GM19035 (cell line): Measurements from ENCODE around the gene TMEM258.

ENCODE experiments used
- ATAC-seq: cut with Tn5 transposase; IDR thresholded peaks from one replicate; pipeline ENCODE4 v1.9.1; 2021; ENCODE audit not compliant: unreplicated experiment

The TMEM258 gene

DNA sequence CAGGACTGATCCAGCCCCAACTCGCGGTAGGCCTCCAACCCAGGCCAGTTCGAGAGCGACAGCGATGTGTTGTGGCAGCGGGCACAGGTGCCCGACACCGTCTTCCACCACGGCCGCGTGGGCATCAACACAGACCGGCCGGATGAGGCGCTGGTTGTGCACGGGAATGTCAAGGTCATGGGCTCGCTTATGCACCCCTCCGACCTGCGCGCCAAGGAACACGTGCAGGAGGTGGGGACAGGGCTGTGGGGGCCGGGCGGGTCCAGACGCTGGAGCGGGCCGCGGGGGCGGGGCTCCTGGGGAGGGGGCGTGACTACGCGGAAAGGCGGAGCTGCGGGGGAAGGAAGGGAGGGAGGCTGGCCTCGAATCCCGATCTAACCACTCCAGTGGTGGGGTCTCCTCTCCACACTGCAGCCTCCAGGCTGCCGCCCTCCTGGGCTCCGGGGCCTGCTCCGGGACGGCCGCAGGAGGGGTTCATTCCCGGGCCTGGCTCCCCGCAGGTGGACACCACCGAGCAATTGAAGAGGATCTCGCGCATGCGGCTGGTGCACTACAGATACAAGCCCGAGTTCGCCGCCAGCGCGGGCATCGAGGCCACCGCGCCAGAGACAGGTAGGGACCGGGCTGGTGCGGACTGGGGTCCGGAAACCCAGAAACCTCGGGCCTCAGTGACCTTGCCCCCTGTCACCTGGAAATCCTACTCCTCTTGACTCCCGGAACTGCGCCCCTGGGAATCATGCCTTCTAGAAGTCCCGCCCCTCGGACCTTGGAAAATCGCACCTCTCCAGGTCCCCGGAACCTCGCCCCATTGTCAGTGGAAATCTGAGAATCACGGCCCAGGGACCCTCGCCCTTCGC lies 14.9 kb downstream of the TMEM258 start:
- ATAC-seq, result no peak

GRCh38 chr11:61776561-61777075 lies 15.8 kb downstream of the TMEM258 start:
- ATAC-seq, result no peak

DNA sequence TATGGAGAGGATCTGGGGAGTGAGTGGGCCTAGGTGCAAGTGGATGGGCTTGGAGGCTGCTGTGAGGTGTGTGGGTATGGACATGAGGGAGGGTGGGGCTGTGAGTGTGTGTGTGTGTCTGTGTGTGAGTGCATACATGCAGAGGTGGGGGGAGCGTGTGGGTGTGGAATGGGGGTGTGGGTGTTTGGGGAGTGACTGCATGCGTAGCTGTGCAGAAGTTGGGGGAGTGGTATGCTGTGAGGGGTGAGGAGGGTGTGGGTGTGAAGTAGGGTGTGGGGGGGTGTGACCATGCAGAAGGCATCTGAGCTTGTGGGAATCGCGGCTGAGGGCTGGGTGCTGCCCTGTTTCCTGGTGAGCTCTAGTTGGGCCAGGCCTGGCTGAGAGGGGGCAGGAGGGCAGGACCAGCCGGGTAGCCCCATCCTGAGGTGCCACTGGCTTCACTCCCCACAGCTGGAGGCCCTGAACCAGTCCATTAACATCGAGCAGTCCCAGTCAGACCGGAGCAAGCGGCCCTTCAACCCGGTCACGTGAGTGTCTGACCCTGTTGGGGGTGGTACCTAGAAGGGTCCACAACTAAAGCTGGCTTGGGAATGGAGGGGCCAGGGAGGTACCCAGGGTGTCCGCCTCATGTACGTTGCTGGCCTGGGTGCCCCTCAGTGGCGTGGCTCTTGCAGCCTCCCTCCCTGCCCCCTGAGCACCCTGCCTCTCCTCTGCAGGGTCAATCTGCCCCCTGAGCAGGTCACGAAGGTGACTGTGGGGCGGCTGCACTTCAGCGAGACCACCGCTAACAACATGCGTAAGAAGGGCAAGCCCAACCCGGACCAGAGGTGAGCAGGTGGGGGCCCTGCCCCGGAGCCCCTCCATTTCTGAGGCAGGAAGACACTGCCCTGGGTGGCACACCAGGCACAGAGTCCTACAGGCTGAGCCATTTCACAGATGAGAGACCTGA lies 16.5 kb downstream of the TMEM258 start:
- ATAC-seq, result no peak

DNA sequence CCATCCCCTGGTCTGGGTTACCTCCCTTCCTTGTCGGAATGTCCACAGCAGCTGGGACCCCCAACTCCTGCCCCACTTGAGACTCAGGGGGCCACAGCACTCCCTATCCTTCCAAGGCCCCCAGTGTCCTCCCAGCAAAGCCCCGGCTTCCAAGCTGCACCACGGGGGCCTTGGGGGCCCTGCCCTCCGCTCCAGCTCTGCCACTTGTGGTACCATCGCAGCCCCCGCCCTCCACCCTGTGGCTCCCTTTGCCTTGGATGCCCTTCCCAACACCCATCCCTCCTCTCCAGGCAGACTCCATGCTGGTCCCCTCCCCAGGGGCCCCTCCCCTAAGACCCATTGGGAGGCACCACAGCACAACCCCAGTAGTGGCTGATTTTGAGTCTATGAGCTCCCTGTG lies 17.3 kb downstream of the TMEM258 start:
- no peak for ATAC-seq

DNA sequence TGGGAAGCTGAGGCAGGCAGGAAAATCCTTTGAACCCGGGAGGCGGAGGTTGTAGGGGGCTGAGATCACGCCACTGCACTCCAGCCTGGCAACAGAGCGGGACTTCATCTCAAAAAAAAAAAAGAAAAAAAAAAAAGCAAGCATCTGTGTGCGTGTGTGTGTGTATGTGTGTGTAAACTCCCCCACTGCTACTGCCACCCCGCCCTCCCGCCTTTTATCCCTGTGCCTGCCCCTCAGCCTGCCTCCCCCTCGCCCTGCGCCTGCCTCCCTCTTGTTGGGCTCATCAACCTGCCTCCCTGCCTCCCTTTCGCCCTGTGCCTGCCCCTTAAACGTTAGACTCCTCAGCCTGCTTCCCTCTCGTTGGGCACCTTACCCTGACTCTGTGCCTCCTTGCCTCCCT lies 18.0 kb downstream of the TMEM258 start:
- no peak for ATAC-seq

- ATAC-seq, result no peak
Measured at GRCh38 chr11:61773809-61774208, 18.6 kb downstream of the TMEM258 start.

DNA sequence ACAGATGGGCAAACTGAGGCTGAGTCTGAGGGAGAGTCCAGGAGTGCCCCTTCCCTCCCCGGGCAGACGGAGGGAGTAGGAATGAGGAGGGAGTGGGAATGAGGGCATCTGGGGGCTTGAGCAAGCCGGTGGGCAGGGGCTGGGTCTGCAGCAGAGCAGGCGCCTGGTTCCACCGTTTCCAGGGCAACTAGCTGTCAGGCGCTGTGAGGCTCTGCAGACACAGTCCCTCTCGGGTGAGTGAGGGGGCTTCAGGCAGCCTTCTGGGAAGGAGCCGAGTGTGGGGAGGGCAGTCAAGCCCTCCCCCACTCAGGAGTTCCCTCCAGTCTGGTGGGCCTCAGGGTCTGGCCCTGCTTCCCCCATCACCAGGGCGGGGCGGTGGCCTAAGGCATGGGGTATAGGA lies 19.0 kb downstream of the TMEM258 start:
- ATAC-seq, result no peak

DNA sequence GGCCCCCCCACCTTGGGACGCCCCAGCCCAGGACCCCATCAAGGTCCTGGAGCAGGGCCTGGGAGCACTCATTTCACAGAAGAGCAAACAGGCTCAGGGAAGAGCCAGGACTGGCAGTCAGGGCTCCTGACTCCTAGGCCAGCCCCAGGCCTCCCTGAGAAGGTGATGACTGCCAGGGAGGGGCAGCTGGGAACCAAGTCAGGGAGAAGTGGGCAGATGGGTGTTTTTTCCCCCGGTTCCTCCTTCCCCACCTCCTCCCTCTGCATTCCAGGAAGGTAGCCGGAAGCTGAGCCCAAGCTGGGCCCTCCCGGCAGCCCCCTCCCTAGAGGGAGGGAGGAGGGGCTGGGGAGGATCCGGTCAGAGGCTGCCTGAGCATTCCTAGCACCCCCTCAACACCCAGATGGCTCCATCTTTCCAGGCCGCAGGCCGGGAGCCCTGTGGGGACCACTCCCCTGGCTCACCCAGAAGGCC lies 20.4 kb downstream of the TMEM258 start:
- no peak for ATAC-seq

DNA sequence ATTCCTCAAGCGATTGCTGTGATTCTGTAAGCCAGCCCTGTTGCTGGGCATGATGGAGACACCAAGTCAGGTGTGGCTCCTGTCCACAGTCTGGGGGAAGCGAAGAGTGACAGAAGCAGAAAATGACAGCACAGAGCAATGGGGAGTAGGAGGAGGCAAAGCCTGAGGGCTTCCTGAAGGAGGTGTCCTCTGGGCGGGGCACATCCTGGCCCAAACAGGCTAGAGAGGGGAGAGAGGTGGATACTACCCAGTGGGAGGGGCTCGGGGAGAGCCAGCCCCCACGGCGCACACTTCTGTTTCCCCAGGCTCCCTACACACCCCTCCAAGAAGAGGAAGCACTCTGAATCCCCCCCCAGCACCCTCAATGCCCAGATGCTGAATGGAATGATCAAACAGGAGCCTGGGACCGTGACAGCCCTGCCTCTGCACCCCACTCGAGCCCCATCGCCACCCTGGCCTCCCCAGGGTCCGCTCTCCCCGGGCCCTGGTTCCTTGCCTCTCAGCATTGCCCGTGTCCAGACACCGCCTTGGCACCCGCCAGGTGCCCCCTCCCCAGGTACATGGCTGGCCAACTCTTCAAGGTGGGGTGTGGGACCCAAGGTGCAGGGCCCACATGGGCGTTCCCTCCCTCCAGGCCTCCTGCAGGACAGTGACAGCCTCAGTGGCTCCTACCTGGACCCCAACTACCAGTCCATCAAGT lies 21.1 kb downstream of the TMEM258 start:
- ATAC-seq, result no peak

- no peak for ATAC-seq
Measured at GRCh38 chr11:61769946-61770683, 22.3 kb downstream of the TMEM258 start.

DNA sequence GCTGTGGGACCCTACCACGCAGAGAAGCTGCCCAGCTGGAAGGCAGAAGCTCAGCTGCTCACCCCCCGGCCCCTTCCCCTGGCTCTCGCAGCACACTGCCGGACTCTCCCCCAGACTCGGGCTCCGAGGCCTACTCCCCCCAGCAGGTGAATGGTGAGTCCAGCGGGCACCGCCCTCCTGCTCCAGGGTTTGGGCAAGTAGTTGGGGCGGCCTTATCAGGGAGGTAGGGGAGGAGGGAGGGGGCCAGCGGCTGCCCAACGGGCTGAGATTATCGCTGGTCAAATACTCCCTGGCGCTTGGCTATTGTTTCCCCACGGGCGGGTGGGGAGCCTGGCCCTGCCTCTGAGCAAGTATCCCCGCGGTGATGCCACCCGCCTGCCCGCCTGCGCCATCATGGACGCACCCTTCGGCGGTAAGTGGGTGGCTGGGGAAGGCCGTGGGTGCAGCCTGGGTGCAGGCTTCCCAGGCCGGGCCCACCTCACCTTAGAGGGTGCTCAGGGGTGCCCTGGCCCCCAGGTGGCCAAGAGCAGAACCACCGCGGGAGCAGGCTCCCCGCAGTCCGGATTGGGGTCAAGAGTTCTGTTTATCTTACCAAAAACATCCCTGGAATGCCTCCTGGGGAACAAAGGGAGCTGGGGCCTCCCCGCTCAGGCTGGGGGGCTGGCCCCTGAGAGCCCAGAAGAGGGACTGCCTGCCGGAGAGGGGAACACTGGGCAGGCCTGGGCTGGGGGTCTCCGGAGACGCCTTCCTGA lies 23.1 kb downstream of the TMEM258 start:
- no peak for ATAC-seq

DNA sequence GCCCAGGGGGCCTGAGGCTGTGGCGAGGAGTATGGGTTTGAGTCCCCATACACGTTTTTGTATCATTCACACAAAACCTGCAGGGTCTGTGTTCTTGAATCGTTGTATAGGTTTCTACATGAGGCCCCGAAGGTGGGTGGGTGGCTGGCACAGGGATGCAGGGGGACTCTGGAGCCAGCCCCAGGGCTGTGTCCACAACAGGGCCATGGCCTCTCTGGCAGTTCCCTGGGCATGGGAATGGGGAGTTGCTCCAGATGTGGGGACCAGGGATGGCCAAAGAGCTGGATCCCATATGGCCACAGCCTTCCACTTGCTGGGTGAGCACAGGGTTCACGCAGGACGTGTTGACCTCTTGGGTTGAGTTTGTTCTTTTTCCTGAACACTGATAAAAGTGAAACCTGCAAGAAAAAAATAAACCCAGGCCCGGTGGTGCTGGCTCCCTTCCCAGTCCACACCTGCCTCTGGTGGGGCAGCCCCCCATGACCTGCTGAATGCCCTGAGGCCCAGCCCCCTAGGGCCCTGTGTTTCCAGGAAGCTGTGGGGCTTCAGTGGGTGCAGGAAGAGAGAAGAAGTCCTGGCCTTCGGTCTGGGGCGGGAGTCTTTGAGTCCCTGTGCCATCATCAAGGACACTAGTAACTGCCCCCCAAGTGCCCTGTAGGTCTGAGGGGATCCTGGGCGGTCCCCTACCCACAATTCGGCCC lies 23.9 kb downstream of the TMEM258 start:
- no peak for ATAC-seq

- no peak for ATAC-seq
Measured at GRCh38 chr11:61766353-61766841, 26.0 kb downstream of the TMEM258 start.

DNA sequence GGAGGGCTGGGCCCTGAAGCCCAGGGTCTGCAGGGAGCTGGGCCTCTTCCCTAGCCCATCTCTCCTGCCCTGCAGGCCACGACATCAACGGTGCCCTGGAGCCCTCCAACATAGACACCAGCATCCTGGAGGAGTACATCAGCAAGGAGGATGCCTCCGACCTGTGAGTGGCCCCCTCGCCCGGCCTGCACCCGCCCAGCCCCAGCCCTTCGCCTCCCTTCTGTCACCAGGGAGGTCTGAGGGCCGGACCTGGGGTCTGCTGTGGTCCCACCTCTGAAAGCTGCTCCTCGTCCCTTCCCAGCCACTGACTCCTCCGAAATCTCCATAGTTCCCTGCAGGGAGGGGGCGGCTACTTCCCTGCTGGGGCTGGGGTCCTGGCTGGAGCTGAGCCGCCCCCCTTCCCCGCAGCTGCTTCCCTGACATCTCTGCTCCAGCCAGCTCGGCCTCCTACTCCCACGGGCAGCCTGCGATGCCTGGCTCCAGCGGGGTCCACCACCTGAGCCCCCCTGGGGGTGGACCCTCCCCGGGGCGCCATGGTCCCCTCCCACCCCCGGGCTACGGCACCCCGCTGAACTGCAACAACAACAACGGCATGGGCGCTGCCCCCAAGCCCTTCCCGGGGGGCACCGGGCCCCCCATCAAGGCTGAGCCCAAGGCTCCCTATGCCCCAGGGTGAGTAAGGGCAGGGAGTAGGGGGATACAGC lies 26.7 kb downstream of the TMEM258 start:
- no peak for ATAC-seq

DNA sequence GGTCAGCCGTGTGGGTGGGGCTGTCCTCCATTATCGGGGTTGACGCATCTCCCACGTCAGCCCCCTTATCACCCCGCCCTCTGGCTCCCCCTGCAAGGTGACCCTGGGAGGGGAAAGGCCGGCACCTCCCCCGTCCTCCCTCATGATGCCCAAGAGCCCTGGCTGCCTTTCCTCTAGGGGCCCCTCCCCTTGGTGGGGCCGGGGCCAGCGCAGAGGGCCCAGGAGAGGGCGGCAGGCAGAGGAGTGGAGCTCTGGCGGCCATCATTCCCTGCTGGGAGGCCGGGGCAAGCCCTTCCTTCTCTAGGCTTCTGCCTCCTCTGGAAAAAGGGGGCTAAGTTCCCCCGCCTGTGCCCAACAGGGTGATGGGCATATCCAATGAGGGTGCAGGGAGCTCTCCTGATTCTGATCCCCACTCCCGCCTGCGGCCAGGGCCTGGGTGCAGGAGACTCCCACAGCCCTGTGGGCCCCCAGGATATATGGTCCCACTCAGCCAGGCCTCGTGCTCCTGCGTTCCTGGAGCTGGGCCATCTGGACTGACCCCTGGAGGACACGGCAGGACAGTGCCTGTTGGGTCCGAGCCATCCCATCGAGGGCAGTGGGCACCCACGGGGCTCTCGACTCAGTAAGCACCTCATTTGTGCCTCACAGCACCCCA lies 27.7 kb downstream of the TMEM258 start:
- no peak for ATAC-seq

DNA sequence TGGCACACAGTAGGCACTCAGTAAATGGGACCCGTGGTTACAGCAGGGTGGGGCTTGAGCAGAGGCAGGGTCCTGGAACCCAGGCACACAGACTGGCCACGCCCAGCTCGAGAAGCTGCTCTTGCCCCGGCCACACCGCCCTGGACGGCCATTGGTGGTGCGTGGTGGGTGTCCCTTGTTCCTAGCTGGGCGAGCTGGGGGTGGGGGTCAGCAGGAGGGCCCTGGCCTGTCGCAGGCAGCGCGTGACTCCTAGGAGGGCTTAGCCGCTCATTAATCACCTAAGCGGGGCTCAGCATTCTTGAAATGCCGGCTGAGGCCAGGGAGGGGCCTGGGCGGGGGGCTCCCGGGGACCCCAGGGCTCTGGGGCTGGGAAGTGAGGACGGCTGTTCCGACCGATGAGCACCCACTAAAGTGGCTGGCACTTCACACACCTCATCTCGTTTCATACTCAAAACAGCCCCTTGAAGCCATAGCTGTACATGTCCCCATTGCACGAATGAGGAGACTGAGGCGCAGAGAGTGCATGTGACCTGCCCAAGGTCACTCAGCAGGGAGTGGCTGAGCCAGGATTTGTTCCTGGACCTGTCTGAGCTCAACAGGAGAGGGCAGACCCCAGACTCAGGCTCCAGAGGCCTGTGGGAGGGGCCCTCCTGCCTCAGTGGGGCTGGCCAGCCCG lies 28.3 kb downstream of the TMEM258 start:
- ATAC-seq, result no peak

DNA sequence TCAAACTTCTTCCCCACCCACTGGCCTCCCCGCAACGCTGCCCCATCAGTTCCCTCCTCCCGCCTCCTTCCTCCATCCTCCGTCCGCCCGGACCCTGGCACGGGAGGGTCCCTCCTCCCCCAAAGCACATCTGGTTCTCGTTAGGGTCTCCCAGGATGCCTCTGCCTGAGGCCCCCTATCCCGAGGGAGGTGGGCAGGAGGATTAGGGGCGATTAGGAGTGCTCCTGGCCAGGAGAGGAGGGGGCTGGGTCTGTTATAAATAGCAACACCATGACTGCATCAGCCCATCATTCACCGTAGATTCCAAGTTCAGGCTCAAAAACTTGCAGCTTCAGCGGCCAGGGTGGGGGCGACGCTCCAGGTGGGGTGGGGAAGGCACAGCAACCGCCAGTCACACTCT lies 29.6 kb downstream of the TMEM258 start:
- no peak for ATAC-seq
